T-helper 2 cell treated with Interferon-gamma antibody and Interleukin-4, amounts not matched to agents 100 ng/mL and 5 ng/mL, for 36 hours (primary cell): ENCODE data around the gene FADS1. TPM values are rescaled to one million over a fixed set of nuclear protein-coding genes. Genes with fewer than 3 reads are reported as not detected.

ENCODE experiments used
- intact Hi-C: fragments of 100-400 bp; cut with micrococcal nuclease; formaldehyde crosslinking; loops from one replicate; pipeline ENCODE4 v1.15.1; 2023
- total RNA-seq: library from RNA; stranded (reverse); gene quantifications from 2 replicates; pipeline ENCODE4 v1.2.3, GENCODE V29; 2022

FADS1 gene
- total RNA-seq, 1 donor from 2014 or later: 70.0 TPM

- intact Hi-C loops: no loop called here
Measured at GRCh38 chr11:61778920-61779650, 37.7 kb downstream of the FADS1 start.

- intact Hi-C loops: no loop called here
Measured at GRCh38 chr11:61778357-61778886, 38.4 kb downstream of the FADS1 start.

DNA sequence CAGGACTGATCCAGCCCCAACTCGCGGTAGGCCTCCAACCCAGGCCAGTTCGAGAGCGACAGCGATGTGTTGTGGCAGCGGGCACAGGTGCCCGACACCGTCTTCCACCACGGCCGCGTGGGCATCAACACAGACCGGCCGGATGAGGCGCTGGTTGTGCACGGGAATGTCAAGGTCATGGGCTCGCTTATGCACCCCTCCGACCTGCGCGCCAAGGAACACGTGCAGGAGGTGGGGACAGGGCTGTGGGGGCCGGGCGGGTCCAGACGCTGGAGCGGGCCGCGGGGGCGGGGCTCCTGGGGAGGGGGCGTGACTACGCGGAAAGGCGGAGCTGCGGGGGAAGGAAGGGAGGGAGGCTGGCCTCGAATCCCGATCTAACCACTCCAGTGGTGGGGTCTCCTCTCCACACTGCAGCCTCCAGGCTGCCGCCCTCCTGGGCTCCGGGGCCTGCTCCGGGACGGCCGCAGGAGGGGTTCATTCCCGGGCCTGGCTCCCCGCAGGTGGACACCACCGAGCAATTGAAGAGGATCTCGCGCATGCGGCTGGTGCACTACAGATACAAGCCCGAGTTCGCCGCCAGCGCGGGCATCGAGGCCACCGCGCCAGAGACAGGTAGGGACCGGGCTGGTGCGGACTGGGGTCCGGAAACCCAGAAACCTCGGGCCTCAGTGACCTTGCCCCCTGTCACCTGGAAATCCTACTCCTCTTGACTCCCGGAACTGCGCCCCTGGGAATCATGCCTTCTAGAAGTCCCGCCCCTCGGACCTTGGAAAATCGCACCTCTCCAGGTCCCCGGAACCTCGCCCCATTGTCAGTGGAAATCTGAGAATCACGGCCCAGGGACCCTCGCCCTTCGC lies 39.3 kb downstream of the FADS1 start:
- intact Hi-C loops: loop anchor here (2.0 kb wide), 1 partner anchor 25 kb away; the partner anchor contains the start of gene MYRF

GRCh38 chr11:61776561-61777075 lies 40.2 kb downstream of the FADS1 start:
- intact Hi-C loops: loop anchor here (2.0 kb wide), 1 partner anchor 24 kb away; the partner anchor contains the start of gene MYRF

DNA sequence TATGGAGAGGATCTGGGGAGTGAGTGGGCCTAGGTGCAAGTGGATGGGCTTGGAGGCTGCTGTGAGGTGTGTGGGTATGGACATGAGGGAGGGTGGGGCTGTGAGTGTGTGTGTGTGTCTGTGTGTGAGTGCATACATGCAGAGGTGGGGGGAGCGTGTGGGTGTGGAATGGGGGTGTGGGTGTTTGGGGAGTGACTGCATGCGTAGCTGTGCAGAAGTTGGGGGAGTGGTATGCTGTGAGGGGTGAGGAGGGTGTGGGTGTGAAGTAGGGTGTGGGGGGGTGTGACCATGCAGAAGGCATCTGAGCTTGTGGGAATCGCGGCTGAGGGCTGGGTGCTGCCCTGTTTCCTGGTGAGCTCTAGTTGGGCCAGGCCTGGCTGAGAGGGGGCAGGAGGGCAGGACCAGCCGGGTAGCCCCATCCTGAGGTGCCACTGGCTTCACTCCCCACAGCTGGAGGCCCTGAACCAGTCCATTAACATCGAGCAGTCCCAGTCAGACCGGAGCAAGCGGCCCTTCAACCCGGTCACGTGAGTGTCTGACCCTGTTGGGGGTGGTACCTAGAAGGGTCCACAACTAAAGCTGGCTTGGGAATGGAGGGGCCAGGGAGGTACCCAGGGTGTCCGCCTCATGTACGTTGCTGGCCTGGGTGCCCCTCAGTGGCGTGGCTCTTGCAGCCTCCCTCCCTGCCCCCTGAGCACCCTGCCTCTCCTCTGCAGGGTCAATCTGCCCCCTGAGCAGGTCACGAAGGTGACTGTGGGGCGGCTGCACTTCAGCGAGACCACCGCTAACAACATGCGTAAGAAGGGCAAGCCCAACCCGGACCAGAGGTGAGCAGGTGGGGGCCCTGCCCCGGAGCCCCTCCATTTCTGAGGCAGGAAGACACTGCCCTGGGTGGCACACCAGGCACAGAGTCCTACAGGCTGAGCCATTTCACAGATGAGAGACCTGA lies 40.9 kb downstream of the FADS1 start:
- intact Hi-C loops: loop anchor here (2.0 kb wide), 1 partner anchor 23 kb away; the partner anchor contains the start of gene MYRF

GRCh38 chr11:61775106-61775505 lies 41.7 kb downstream of the FADS1 start:
- intact Hi-C loops: no loop called here

DNA sequence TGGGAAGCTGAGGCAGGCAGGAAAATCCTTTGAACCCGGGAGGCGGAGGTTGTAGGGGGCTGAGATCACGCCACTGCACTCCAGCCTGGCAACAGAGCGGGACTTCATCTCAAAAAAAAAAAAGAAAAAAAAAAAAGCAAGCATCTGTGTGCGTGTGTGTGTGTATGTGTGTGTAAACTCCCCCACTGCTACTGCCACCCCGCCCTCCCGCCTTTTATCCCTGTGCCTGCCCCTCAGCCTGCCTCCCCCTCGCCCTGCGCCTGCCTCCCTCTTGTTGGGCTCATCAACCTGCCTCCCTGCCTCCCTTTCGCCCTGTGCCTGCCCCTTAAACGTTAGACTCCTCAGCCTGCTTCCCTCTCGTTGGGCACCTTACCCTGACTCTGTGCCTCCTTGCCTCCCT lies 42.4 kb downstream of the FADS1 start:
- intact Hi-C loops: no loop called here

DNA sequence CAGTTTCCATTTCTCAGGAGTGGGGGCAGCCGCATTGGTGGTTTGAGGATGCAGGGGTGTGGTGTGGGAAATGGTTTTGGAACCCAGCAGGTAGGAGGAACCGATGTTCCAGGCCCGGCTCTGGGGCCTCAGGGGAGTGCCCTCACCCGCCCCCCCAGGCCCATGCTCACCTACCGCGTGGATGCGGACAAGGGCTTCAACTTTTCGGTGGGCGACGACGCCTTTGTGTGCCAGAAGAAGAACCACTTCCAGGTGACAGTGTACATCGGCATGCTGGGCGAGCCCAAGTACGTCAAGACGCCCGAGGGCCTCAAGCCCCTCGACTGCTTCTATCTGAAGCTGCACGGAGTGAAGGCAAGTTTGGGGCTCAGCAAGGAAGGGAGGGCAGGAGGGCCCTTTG lies 43.0 kb downstream of the FADS1 start:
- intact Hi-C loops: no loop called here

DNA sequence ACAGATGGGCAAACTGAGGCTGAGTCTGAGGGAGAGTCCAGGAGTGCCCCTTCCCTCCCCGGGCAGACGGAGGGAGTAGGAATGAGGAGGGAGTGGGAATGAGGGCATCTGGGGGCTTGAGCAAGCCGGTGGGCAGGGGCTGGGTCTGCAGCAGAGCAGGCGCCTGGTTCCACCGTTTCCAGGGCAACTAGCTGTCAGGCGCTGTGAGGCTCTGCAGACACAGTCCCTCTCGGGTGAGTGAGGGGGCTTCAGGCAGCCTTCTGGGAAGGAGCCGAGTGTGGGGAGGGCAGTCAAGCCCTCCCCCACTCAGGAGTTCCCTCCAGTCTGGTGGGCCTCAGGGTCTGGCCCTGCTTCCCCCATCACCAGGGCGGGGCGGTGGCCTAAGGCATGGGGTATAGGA lies 43.4 kb downstream of the FADS1 start:
- intact Hi-C loops: no loop called here

DNA sequence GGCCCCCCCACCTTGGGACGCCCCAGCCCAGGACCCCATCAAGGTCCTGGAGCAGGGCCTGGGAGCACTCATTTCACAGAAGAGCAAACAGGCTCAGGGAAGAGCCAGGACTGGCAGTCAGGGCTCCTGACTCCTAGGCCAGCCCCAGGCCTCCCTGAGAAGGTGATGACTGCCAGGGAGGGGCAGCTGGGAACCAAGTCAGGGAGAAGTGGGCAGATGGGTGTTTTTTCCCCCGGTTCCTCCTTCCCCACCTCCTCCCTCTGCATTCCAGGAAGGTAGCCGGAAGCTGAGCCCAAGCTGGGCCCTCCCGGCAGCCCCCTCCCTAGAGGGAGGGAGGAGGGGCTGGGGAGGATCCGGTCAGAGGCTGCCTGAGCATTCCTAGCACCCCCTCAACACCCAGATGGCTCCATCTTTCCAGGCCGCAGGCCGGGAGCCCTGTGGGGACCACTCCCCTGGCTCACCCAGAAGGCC lies 44.8 kb downstream of the FADS1 start:
- intact Hi-C loops: no loop called here

DNA sequence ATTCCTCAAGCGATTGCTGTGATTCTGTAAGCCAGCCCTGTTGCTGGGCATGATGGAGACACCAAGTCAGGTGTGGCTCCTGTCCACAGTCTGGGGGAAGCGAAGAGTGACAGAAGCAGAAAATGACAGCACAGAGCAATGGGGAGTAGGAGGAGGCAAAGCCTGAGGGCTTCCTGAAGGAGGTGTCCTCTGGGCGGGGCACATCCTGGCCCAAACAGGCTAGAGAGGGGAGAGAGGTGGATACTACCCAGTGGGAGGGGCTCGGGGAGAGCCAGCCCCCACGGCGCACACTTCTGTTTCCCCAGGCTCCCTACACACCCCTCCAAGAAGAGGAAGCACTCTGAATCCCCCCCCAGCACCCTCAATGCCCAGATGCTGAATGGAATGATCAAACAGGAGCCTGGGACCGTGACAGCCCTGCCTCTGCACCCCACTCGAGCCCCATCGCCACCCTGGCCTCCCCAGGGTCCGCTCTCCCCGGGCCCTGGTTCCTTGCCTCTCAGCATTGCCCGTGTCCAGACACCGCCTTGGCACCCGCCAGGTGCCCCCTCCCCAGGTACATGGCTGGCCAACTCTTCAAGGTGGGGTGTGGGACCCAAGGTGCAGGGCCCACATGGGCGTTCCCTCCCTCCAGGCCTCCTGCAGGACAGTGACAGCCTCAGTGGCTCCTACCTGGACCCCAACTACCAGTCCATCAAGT lies 45.5 kb downstream of the FADS1 start:
- intact Hi-C loops: no loop called here

DNA sequence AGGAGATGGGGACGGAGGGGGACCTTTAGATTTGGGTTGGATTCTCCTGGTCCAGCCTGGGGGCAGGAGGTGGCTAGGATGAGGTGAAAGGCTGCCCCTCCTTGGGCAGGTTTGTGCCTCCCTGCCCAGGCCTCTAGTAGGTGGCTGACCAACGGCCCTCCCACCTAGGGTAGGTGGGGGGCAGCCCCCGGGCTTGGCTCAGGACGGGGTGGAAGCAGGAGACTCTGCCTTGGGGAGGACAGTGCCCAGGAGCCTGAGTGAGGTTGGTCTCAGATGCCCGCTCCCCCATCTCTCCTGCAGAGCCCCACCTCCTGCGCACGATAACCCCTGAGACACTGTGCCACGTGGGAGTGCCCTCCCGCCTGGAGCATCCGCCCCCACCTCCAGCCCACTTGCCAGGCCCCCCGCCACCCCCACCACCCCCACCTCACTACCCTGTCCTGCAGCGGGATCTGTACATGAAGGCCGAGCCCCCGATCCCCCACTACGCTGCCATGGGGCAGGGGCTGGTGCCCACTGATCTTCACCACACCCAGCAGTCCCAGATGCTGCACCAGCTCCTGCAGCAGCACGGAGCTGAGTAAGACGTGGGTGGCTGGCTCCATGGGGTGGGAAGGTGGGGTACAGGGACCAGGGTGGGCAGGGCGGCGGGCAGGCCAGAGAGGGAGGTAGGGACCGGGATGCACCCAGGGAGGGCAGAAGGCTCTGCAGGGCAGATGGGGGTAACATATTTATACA lies 46.7 kb downstream of the FADS1 start:
- intact Hi-C loops: no loop called here

DNA sequence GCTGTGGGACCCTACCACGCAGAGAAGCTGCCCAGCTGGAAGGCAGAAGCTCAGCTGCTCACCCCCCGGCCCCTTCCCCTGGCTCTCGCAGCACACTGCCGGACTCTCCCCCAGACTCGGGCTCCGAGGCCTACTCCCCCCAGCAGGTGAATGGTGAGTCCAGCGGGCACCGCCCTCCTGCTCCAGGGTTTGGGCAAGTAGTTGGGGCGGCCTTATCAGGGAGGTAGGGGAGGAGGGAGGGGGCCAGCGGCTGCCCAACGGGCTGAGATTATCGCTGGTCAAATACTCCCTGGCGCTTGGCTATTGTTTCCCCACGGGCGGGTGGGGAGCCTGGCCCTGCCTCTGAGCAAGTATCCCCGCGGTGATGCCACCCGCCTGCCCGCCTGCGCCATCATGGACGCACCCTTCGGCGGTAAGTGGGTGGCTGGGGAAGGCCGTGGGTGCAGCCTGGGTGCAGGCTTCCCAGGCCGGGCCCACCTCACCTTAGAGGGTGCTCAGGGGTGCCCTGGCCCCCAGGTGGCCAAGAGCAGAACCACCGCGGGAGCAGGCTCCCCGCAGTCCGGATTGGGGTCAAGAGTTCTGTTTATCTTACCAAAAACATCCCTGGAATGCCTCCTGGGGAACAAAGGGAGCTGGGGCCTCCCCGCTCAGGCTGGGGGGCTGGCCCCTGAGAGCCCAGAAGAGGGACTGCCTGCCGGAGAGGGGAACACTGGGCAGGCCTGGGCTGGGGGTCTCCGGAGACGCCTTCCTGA lies 47.5 kb downstream of the FADS1 start:
- intact Hi-C loops: no loop called here

DNA sequence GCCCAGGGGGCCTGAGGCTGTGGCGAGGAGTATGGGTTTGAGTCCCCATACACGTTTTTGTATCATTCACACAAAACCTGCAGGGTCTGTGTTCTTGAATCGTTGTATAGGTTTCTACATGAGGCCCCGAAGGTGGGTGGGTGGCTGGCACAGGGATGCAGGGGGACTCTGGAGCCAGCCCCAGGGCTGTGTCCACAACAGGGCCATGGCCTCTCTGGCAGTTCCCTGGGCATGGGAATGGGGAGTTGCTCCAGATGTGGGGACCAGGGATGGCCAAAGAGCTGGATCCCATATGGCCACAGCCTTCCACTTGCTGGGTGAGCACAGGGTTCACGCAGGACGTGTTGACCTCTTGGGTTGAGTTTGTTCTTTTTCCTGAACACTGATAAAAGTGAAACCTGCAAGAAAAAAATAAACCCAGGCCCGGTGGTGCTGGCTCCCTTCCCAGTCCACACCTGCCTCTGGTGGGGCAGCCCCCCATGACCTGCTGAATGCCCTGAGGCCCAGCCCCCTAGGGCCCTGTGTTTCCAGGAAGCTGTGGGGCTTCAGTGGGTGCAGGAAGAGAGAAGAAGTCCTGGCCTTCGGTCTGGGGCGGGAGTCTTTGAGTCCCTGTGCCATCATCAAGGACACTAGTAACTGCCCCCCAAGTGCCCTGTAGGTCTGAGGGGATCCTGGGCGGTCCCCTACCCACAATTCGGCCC lies 48.3 kb downstream of the FADS1 start:
- intact Hi-C loops: no loop called here

GRCh38 chr11:61766353-61766841 lies 50.4 kb downstream of the FADS1 start:
- intact Hi-C loops: no loop called here

- intact Hi-C loops: no loop called here
Measured at GRCh38 chr11:61765550-61766253, 51.1 kb downstream of the FADS1 start.

DNA sequence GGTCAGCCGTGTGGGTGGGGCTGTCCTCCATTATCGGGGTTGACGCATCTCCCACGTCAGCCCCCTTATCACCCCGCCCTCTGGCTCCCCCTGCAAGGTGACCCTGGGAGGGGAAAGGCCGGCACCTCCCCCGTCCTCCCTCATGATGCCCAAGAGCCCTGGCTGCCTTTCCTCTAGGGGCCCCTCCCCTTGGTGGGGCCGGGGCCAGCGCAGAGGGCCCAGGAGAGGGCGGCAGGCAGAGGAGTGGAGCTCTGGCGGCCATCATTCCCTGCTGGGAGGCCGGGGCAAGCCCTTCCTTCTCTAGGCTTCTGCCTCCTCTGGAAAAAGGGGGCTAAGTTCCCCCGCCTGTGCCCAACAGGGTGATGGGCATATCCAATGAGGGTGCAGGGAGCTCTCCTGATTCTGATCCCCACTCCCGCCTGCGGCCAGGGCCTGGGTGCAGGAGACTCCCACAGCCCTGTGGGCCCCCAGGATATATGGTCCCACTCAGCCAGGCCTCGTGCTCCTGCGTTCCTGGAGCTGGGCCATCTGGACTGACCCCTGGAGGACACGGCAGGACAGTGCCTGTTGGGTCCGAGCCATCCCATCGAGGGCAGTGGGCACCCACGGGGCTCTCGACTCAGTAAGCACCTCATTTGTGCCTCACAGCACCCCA lies 52.1 kb downstream of the FADS1 start:
- intact Hi-C loops: no loop called here
